ENCODE measurements around the gene GBP3. TPM values are rescaled to one million over a fixed set of nuclear protein-coding genes. Genes with fewer than 3 reads are reported as not detected.

Gene GBP3
- total RNA-seq, 1 experiment from 2014 or later = 6.3 TPM

- TF ChIP-seq CTCF (conservative IDR thresholded peaks at IDR 0.05; ENCODE audit: low read depth, low read length) = no peak
- no peak for TF ChIP-seq EZH2 (IDR thresholded peaks at IDR 0.05; ENCODE audit: borderline replicate concordance, low read depth, low read length, poor library complexity, severe bottlenecking)
- no peaks in the 10 kb centered on the region for H3K27me3 ChIP-seq (replicated peaks; ENCODE audit: insufficient read depth, low read depth, low read length, poor library complexity)
- no peak overlapping the region for H3K4me3 ChIP-seq (ENCODE audit: low read depth, low read length, poor library complexity, severe bottlenecking)
- intact Hi-C loops (cut with micrococcal nuclease; ENCODE audit: unreplicated experiment) = loop anchor here (5.0 kb wide), 2 partner anchors 376 to 476 kb away; no protein-coding TSS in a partner anchor
- no peak for DNase-seq (ENCODE audit: low spot score)
- POLR2A ChIA-PET (ENCODE audit: low non-redundant PET) = no interaction called here
- CTCF ChIA-PET = no interaction called here
- H3K36me3 ChIP-seq (ENCODE audit: insufficient read depth, low read length, poor library complexity, severe bottlenecking) = peaks cover 16% of the 10 kb centered on the region
- H3K9me3 ChIP-seq (ENCODE audit: low read depth, low read length, poor library complexity, severe bottlenecking) = no peaks in the 10 kb centered on the region
- H3K4me1 ChIP-seq (ENCODE audit: insufficient read depth, low read length, poor library complexity, severe bottlenecking) = peaks cover 16% of the 10 kb centered on the region
- H3K27ac ChIP-seq (ENCODE audit: low read depth, low read length, poor library complexity, severe bottlenecking) = no peak overlapping the region
- BruUV-seq (replicated peaks) = no TSS peak
Observed at GRCh38 chr1:88980870-88981269, 41.8 kb downstream of the GBP3 start.

- intact Hi-C loops (cut with micrococcal nuclease; ENCODE audit: unreplicated experiment) = loop anchor here (5.0 kb wide), 2 partner anchors 378 to 478 kb away; no protein-coding TSS in a partner anchor
- Histone ChIP-seq H3K4me1 (ENCODE audit: insufficient read depth, low read length, poor library complexity, severe bottlenecking) (peaks cover 6% of the 10 kb centered on the region), H3K4me3 (ENCODE audit: low read depth, low read length, poor library complexity, severe bottlenecking) (no peak overlapping the region), H3K36me3 (ENCODE audit: insufficient read depth, low read length, poor library complexity, severe bottlenecking) (peaks cover 16% of the 10 kb centered on the region), H3K27me3 (replicated peaks; ENCODE audit: insufficient read depth, low read depth, low read length, poor library complexity) (no peaks in the 10 kb centered on the region), H3K27ac (ENCODE audit: low read depth, low read length, poor library complexity, severe bottlenecking) (no peak overlapping the region), H3K9me3 (ENCODE audit: low read depth, low read length, poor library complexity, severe bottlenecking) (no peaks in the 10 kb centered on the region)
- POLR2A ChIA-PET (ENCODE audit: low non-redundant PET) = no interaction called here
- no peak for DNase-seq (ENCODE audit: low spot score)
- CTCF ChIA-PET = no interaction called here
- TF ChIP-seq CTCF (conservative IDR thresholded peaks at IDR 0.05; ENCODE audit: low read depth, low read length) = no peak
- no peak for TF ChIP-seq EZH2 (IDR thresholded peaks at IDR 0.05; ENCODE audit: borderline replicate concordance, low read depth, low read length, poor library complexity, severe bottlenecking)
- no TSS peak for BruUV-seq (replicated peaks)
Observed at GRCh38 chr1:88979749-88980116, 42.9 kb downstream of the GBP3 start.

- DNase-seq (ENCODE audit: low spot score) = no peak
- Histone ChIP-seq H3K27ac (ENCODE audit: low read depth, low read length, poor library complexity, severe bottlenecking) (no peak overlapping the region), H3K4me3 (ENCODE audit: low read depth, low read length, poor library complexity, severe bottlenecking) (no peak overlapping the region), H3K36me3 (ENCODE audit: insufficient read depth, low read length, poor library complexity, severe bottlenecking) (peaks cover 16% of the 10 kb centered on the region), H3K27me3 (replicated peaks; ENCODE audit: insufficient read depth, low read depth, low read length, poor library complexity) (no peaks in the 10 kb centered on the region), H3K4me1 (ENCODE audit: insufficient read depth, low read length, poor library complexity, severe bottlenecking) (peaks cover under 1% of the 10 kb centered on the region), H3K9me3 (ENCODE audit: low read depth, low read length, poor library complexity, severe bottlenecking) (no peaks in the 10 kb centered on the region)
- no TSS peak for BruUV-seq (replicated peaks)
- ChIA-PET CTCF (no interaction called here), POLR2A (ENCODE audit: low non-redundant PET) (interaction anchor here (0.7 kb wide), 1 partner anchor 16 kb away, joined by 3 read pairs; no protein-coding TSS in a partner anchor)
- TF ChIP-seq CTCF (conservative IDR thresholded peaks at IDR 0.05; ENCODE audit: low read depth, low read length) (no peak), EZH2 (IDR thresholded peaks at IDR 0.05; ENCODE audit: borderline replicate concordance, low read depth, low read length, poor library complexity, severe bottlenecking) (no peak)
- intact Hi-C loops (cut with micrococcal nuclease; ENCODE audit: unreplicated experiment) = no loop called here
Observed at GRCh38 chr1:88979054-88979748, 43.5 kb downstream of the GBP3 start.
